Stimulated activated CD8-positive, alpha-beta memory T cell treated with anti-CD3 and anti-CD28 coated beads, Interleukin-15, amount 100 ng/mL, for 1 hour (primary cell): ENCODE results near the gene ABCG1.

Experiments
- DNase-seq: peaks from one replicate; pipeline ENCODE4 v3.0.0-alpha.2; 2020; ENCODE audit warnings: low read depth

The ABCG1 gene

DNA sequence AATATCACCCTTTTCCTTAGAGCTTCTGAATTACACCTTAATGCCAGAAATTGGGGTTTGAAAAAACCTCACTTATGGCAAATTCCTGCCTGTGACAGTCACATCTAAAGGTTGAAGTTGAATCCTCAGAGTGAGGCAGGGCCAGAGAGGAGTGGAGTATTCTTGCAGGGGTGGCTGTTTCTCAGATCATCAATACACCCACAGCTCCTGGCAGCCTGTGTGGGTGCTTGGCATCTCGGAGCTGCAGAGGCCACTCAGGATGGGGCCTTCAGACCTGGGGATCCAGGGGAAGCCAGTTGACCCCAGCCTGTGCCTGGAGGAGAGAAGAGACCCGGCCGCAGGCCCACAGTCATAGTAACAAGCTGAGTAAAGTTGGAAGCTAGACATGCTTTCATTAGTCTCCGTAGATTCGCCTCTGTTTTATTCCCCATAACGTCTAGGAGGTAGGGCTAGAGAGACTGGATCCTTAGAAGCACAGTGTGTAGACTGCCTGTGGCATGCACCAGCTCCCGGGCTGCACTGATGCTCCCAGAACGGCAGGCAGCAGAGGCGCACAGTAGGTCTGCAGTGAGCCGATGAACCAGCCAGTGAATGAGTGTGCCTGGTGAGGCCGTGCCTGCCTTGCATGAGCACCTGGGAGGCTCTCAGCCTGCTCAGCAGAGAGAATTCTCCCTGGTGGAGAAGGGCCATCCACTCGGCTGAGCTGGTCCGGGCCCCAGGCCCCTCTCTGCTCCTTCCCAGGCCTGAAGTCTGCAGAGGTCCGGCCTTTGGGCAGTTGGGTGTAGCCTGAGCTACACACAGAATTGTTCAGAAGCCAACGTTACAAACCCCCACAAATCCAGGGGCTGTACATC lies 53.4 kb downstream of the ABCG1 start:
- no peak for DNase-seq

DNA sequence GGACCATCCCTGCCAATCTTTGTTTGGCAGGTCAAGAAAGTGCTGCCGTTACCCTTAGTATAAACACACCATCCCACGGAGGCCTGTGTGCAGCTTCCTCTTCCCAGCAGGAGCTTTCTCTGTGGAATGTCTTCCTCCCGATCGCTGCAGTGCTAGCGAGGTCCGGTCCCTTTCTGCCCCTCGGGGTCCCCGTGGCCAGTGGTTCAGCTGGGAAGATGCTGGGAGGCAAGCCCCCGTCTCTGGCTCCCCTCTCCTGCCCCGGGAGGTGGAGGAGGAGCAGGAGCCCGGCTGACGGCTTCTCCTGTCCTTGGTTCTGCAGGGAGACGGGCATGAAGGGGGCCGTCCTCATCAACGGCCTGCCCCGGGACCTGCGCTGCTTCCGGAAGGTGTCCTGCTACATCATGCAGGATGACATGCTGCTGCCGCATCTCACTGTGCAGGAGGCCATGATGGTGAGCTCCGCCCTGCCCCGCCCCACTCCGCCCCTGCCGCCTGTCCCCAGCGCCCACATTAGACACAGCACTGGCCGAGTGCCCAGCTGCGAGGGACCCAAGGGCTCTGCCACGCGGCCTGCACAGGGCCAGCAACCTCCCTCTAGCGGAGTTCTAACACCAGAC lies 54.2 kb downstream of the ABCG1 start:
- DNase-seq, result no peak

DNA sequence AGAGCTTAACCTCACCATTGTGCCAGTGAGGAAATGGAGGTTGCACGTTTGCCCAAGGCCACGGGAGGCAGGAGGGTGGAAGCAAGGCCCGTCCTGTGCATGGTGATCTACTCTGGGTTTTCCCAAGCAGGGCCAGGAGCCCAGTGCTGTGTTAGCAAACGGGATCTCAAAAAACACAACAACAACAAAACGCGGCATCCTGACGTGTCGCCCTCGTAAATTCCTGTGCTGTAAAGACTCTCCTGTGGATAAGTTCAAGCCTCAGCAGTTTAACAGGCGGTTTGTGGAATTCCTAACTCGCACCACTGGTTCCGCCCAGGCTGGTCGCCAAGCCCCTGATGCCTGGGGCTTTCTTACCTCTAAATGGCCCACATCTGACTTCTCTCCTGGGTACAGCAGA lies 57.1 kb downstream of the ABCG1 start:
- DNase-seq, result no peak

- no peak for DNase-seq
Measured at GRCh38 chr21:42276526-42277154, 57.7 kb downstream of the ABCG1 start.

DNA sequence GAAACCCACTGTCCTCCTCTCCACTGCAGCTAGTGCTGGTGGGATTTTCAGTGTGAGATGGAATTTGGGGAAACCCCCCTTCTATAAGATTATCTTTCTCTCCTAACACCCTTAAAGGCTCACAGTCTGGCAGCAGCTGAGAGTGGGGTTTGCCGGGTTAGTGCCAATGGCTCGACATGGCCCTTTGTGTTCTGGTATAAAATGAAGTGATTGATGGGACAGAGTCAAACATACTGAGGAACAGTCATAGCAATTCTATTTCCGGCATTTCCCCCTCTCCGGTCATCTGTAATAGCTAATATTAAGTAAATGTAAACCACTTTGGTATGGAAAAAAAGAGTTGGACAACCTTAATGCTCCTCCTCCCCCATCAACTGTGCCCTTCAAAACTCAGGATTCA lies 58.7 kb downstream of the ABCG1 start:
- no peak for DNase-seq

GRCh38 chr21:42278451-42279149 lies 59.7 kb downstream of the ABCG1 start:
- DNase-seq, result no peak

DNA sequence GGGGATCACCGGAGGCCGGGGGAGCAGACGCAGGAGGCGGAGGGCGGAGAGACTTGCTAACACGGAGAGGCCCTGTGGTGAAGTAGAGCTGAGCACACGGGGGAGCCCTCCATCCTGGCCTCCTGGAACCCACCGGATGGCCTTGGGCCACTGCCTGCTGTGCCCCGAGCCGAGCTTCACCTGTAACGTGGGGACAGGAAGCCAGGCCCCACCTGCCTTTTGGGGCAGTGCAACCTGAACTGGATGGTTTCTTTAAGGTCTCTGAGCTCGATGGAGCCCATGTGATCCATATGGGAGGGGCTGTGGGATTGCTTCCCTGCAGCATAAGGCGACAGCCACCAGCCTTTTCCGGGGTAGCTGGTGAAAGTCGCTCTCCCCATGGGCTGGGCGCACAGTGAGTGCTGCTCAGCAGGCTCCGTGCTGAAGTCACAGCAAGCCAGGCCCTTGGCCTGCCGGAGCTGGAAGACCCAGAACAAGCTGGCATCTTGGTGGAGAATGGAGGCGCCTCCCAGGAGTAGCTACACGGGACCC lies 60.5 kb downstream of the ABCG1 start:
- no peak for DNase-seq

DNA sequence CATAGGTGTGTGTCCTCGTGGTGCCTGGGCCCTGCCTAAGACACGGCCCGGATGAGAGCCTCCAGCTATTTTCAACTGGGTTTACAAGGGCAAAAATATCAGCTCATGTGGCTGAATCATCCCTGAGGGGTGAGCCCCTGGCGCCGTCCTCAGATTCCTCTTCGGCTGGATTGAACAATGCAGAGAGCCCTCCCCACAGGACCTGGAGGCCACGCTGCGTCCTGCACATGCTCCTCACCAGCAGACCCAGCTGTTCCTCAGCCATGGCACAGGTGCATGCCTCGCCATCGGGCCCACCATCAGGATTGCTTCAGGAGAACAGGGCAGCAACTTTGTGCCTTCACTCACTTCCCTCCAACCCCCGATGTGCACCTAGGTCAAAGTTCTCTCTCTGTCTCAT lies 60.9 kb downstream of the ABCG1 start:
- no peak for DNase-seq

GRCh38 chr21:42280356-42281180 lies 61.6 kb downstream of the ABCG1 start:
- no peak for DNase-seq

GRCh38 chr21:42281181-42281680 lies 62.3 kb downstream of the ABCG1 start:
- DNase-seq, result no peak

DNA sequence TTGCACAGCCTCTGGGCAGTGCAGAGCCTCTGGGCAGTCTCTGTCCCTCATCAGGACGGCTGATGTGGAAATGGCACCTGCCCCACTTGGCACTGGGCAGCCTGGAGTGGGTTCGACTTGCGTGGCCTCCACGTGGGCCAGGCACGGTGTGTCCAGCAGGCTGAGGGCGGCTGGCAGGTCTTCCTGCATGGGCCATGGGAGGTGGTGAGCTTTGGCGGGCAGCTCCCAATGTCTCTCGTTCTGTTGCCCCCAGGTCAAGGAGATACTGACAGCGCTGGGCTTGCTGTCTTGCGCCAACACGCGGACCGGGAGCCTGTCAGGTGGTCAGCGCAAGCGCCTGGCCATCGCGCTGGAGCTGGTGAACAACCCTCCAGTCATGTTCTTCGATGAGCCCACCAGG lies 63.1 kb downstream of the ABCG1 start:
- no peak for DNase-seq

DNA sequence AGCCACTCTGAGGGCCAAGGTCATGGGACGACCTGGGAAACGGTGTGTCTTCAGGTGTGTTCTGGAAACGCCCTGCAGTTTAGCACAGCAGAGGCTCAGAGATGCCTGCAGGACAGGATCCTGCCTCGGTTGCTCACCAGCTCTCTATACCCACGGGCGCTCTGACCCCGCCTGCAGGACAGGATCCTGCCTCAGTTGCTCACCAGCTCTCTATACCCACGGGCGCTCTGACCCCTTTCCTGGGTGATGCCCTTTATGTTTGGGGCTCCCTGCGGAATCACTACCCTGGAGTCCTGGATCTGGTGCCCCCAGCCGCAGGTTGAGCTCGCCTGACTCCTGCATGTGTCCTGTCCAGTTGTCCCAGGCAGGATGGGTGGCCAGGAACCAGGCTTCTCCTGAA lies 63.8 kb downstream of the ABCG1 start:
- no peak for DNase-seq

DNA sequence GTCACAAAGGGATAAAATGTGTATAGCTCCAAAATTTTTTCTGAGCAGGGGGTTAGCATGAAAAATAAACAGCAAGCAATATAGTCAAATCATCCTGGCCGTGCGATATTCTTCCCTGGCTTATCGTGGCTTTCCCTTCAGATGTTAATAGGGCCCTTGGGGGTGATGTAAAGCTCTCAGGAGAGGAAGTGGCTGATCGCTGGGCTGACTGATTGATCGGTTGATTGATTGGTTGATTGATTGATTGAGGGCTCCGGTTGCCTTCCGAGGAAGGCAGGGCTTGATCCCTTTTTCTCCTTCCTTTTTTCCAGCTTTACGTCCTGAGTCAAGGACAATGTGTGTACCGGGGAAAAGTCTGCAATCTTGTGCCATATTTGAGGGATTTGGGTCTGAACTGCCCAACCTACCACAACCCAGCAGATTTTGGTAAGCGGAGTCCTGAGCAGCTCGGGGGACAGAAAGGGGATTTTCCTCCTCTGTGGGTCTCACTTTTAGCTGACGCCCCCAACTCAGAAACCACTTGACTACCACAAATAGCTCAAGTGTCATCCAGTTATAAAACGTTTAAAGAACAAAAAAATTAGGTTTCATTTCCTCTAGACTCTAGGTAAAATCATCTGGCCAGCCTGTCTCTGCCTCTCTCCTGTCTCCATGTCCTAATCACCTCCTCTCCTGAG lies 66.8 kb downstream of the ABCG1 start:
- no peak for DNase-seq

DNA sequence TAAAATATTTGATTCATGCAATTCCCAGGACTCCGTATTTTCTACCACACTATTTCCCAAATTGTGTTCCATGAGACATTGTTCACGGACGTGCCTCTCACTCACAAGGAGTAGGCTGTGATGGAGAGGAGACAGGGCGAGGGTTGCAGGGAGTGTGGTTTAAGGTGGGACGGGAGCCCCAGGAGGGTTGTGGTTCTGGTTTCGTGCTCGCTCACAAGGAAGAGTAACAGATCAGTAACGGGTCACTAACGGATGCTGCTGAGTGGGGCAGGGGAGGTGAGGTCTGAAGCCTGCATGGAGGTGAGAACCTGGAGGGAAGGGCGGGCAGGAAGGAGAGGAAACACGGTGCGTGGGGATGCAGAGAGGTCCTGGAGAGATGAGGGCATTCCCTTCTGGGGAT lies 67.5 kb downstream of the ABCG1 start:
- DNase-seq, result no peak

DNA sequence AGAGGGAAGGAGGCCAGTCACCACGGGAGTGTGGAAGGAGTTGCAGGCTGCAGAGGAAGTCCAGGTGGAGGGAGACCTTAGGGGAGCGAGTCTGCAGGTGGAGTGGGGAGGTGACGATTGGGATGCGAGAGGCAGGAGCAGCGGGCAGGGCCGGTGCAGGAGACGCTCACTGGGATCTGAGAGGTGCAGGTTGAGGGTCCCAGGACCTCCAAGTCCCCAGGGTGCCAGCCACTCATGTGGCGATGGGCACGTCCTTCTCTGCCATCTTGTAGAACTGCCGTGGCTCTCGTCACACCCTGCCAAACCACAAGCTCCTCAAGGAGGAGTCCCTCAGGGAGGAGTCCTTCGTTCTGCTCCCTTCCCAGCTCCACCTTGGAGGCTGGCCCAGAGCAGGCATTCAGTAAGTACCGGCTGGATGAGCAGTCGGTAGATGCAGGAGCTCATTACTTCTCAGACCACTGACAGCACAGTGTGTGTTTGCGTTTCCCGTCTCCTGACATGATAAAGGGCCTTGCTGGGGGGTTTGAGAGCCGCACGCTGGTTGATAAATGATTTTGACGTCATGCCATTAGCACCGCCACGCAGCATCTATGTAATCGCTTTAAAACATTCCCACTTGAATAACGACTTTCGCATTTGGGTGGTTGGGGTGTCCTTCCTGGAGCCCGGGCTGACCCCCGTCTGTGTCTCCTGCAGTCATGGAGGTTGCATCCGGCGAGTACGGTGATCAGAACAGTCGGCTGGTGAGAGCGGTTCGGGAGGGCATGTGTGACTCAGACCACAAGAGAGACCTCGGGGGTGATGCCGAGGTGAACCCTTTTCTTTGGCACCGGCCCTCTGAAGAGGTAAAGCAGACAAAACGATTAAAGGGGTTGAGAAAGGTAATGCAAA lies 68.5 kb downstream of the ABCG1 start:
- DNase-seq, result no peak

- no peak for DNase-seq
Measured at GRCh38 chr21:42288962-42289361, 70.0 kb downstream of the ABCG1 start.

GRCh38 chr21:42289926-42290325 lies 71.0 kb downstream of the ABCG1 start:
- DNase-seq, result no peak

GRCh38 chr21:42290505-42290904 lies 71.6 kb downstream of the ABCG1 start:
- DNase-seq, result no peak

GRCh38 chr21:42291003-42291750 lies 72.2 kb downstream of the ABCG1 start:
- no peak for DNase-seq
